SK-N-SH (cell line): Measurements from ENCODE around the gene SMAD2. TPM values are rescaled to one million over a fixed set of nuclear protein-coding genes. Genes with fewer than 3 reads are reported as not detected.

ENCODE experiments used
- CTCF ChIA-PET: fragments of 300-600, 350-600 bp; formaldehyde crosslinking; extraction: SDS; loops from one replicate; lab custom pipeline; 2021; lab: Yijun Ruan, JAX
- POLR2A ChIA-PET: fragments of 350-600 bp; sonication (Branson Sonifier 250); formaldehyde crosslinking; extraction: SDS; loops from one replicate; lab custom pipeline; 2020; ENCODE audit warnings: antibody characterized with exemption, inconsistent platforms; lab: Yijun Ruan, JAX
- DNase-seq: peaks from one replicate; pipeline ENCODE4 v3.0.0; 2012
- H2AFZ ChIP-seq: fragments of 200-600 bp; sonication (generic); 2 replicates; pipeline ENCODE4 v1.8.1; 2016; ENCODE audit warnings: antibody characterized with exemption, mild to moderate bottlenecking, low read depth
- H3F3A ChIP-seq: fragments of 200-600 bp; sonication (generic); replicated peaks from 2 replicates; pipeline ENCODE3; 2016; ENCODE audit warnings: antibody characterized with exemption, mild to moderate bottlenecking; ENCODE audit not compliant: insufficient read depth
- H3K27ac ChIP-seq, 2 experiments: fragments of 200-500 bp in 1 of 2; fragments of 200-600 bp in 1 of 2; sonication (Bioruptor generic) in 1 of 2; sonication (generic), shearing (Covaris generic) in 1 of 2; 2 replicates each; pipeline versions ENCODE4 v1.5.1 to v1.6.1; 2014 to 2016; ENCODE audit warnings: low read depth in 2 of 2, inconsistent platforms in 1 of 2, low read length in 1 of 2, mild to moderate bottlenecking in 1 of 2, mixed read lengths in 1 of 2
- H3K27me3 ChIP-seq: fragments of 200-600 bp; sonication (generic), shearing (Covaris generic); 2 replicates; pipeline ENCODE4 v1.6.1; 2016; ENCODE audit warnings: mixed run types; ENCODE audit not compliant: insufficient read depth
- H3K36me3 ChIP-seq, 2 experiments: fragments of 200-500 bp in 1 of 2; fragments of 200-600 bp in 1 of 2; sonication (Bioruptor generic) in 1 of 2; sonication (generic) in 1 of 2; replicated peaks in 1 of 2; 2 replicates each; pipeline versions ENCODE3 to v1.5.1; 2014 to 2016; ENCODE audit warnings: low read length in 1 of 2, mild to moderate bottlenecking in 1 of 2; ENCODE audit not compliant: insufficient read depth in 2 of 2, control insufficient read depth in 1 of 2
- H3K4me1 ChIP-seq, 2 experiments: fragments of 200-500 bp in 1 of 2; fragments of 200-600 bp in 1 of 2; sonication (Bioruptor generic) in 1 of 2; sonication (generic), shearing (Covaris generic) in 1 of 2; 2 replicates each; pipeline versions ENCODE4 v1.5.1 to v1.6.1; 2014 to 2016; ENCODE audit warnings: low read depth in 1 of 2, low read length in 1 of 2, mixed run types in 1 of 2; ENCODE audit not compliant: insufficient read depth in 2 of 2, control insufficient read depth in 1 of 2
- H3K4me2 ChIP-seq: fragments of 200-600 bp; sonication (generic), shearing (Covaris generic); 2 replicates; pipeline ENCODE4 v1.6.1; 2017; ENCODE audit warnings: mixed run types
- H3K4me3 ChIP-seq, 2 experiments: fragments of 200-500 bp in 1 of 2; fragments of 200-600 bp in 1 of 2; sonication (Bioruptor generic) in 1 of 2; sonication (generic), shearing (Covaris generic) in 1 of 2; 2 replicates each; pipeline versions ENCODE4 v1.5.1 to v1.8.1; 2014 to 2016; ENCODE audit warnings: low read depth in 2 of 2, inconsistent platforms in 1 of 2, low read length in 1 of 2, mild to moderate bottlenecking in 1 of 2, mixed read lengths in 1 of 2, moderate library complexity in 1 of 2
- H3K79me2 ChIP-seq: fragments of 200-600 bp; sonication (generic); 2 replicates; pipeline ENCODE4 v1.8.1; 2017; ENCODE audit warnings: mild to moderate bottlenecking; ENCODE audit not compliant: insufficient read depth
- H3K9ac ChIP-seq: fragments of 200-600 bp; sonication (generic); 2 replicates; pipeline ENCODE4 v1.6.1; 2017; ENCODE audit warnings: mixed run types
- H3K9me2 ChIP-seq: fragments of 200-600 bp; sonication (generic); 2 replicates; pipeline ENCODE4 v1.6.1; 2017; ENCODE audit warnings: mixed run types
- H3K9me3 ChIP-seq: fragments of 200-600 bp; sonication (generic); 2 replicates; pipeline ENCODE4 v1.6.1; 2017; ENCODE audit warnings: mixed run types, mild to moderate bottlenecking, moderate library complexity
- H4K20me1 ChIP-seq: fragments of 200-600 bp; sonication (generic); 2 replicates; pipeline ENCODE4 v1.6.1; 2017; ENCODE audit warnings: mild to moderate bottlenecking, mixed run types; ENCODE audit not compliant: insufficient read depth
- EZH2phosphoT487 ChIP-seq: fragments of 200-600 bp; sonication (generic); IDR thresholded peaks from 2 replicates; pipeline ENCODE4 v1.6.1; 2017; ENCODE audit warnings: low read depth, mixed run types, mild to moderate bottlenecking, antibody characterized with exemption, moderate library complexity, borderline replicate concordance
- FOXJ3 ChIP-seq: sonication (generic); formaldehyde crosslinking; IDR thresholded peaks from 2 replicates; pipeline ENCODE4 v1.5.1; 2020; ENCODE audit warnings: mild to moderate bottlenecking, missing genetic modification reagents
- RCOR1 ChIP-seq: fragments of 150-350 bp; IDR thresholded peaks from 2 replicates; pipeline ENCODE4 v1.6.1; 2017; ENCODE audit warnings: antibody characterized with exemption, low read length
- WGBS: methylation state at CpG from one replicate; pipeline ENCODE4 v1.1.6; 2017; ENCODE audit warnings: low lambda C conversion rate; 5-methylcytosine and 5-hydroxymethylcytosine counted together
- polyA plus RNA-seq, 3 experiments: library from polyadenylated mRNA; depleted of rRNA; stranded (reverse); fragments of >200 nt; gene quantifications; 2 replicates each; pipeline ENCODE4 v1.2.3, GENCODE V29; 2012
- TF ChIP-seq, protein P1 (sequence below): IDR thresholded peaks from 2 replicates; pipeline ENCODE4 v1.4.0; 2012; ENCODE audit warnings: low read depth, borderline replicate concordance
- TF ChIP-seq, protein P2 (sequence below): fragments of 200-600 bp; sonication (generic); IDR thresholded peaks from 2 replicates; pipeline ENCODE4 v1.6.1; 2017; ENCODE audit warnings: antibody characterized with exemption, mild to moderate bottlenecking, moderate library complexity
- TF ChIP-seq, protein P3 (sequence below): IDR thresholded peaks from 2 replicates; pipeline ENCODE4; 2012
- TF ChIP-seq, protein P4 (sequence below): IDR thresholded peaks from 2 replicates; pipeline ENCODE4 v1.6.1; 2012; ENCODE audit warnings: mild to moderate bottlenecking, low read depth, low read length, moderate library complexity
- TF ChIP-seq, protein P5 (sequence below): fragments of 150-350 bp; IDR thresholded peaks from 2 replicates; pipeline ENCODE4 v1.6.1; 2016; ENCODE audit warnings: mild to moderate bottlenecking, low read depth, low read length

The SMAD2 gene
- polyA plus RNA-seq, 1 of the 3 experiments (the other 2 are of a cell fraction): 36.3 TPM

GRCh38 chr18:47898696-47899095 lies 31.8 kb downstream of the SMAD2 start:
- Histone ChIP-seq H3K9me3 (0 out of 2 replicates have a peak, but pooled peaks cover 3% of the 10 kb centered on the region), H3K4me2 (no peak overlapping the region), H3F3A (no peaks in the 10 kb centered on the region), H2AFZ (no peak overlapping the region), H3K27ac (peak overlapping the region in 1 of 2 experiments; percentile 39; a peak in 2 of 4 replicates), H3K9ac (no peak overlapping the region), H3K4me3 (no peak overlapping the region), H3K9me2 (no peaks in the 10 kb centered on the region), H4K20me1 (peaks cover 57% of the 10 kb centered on the region), H3K79me2 (peaks cover 97% of the 10 kb centered on the region)
- CTCF ChIA-PET: interaction anchor here (0.7 to 1.5 kb wide), 4 partner anchors 11 to 254 kb away, joined by 3 to 4 read pairs (median 4); no protein-coding TSS in a partner anchor
- DNase-seq: no peak
- TF ChIP-seq EZH2phosphoT487: no peak
- TF ChIP-seq, protein P1, sequence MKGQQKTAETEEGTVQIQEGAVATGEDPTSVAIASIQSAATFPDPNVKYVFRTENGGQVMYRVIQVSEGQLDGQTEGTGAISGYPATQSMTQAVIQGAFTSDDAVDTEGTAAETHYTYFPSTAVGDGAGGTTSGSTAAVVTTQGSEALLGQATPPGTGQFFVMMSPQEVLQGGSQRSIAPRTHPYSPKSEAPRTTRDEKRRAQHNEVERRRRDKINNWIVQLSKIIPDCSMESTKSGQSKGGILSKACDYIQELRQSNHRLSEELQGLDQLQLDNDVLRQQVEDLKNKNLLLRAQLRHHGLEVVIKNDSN: no peak
- TF ChIP-seq, all 33 proteins: peak for 0
- Histone ChIP-seq H3K36me3 (peaks cover 23 to 24% of the 10 kb centered on the region in 2 experiments), H3K4me1 (peaks cover 4 to 5% of the 10 kb centered on the region in 2 experiments; a peak in 3 of 4 replicates), H3K27me3 (no peaks in the 10 kb centered on the region)
- POLR2A ChIA-PET: no interaction called here
- WGBS: 71% methylated on average over 2 of the region's 2 CpGs

- Histone ChIP-seq H4K20me1 (peaks cover 59% of the 10 kb centered on the region), H3K79me2 (peaks cover 96% of the 10 kb centered on the region), H2AFZ (no peak overlapping the region), H3K9ac (no peak overlapping the region), H3F3A (no peaks in the 10 kb centered on the region)
- WGBS: 89% methylated on average over 3 of the region's 3 CpGs
- TF ChIP-seq, protein P2, sequence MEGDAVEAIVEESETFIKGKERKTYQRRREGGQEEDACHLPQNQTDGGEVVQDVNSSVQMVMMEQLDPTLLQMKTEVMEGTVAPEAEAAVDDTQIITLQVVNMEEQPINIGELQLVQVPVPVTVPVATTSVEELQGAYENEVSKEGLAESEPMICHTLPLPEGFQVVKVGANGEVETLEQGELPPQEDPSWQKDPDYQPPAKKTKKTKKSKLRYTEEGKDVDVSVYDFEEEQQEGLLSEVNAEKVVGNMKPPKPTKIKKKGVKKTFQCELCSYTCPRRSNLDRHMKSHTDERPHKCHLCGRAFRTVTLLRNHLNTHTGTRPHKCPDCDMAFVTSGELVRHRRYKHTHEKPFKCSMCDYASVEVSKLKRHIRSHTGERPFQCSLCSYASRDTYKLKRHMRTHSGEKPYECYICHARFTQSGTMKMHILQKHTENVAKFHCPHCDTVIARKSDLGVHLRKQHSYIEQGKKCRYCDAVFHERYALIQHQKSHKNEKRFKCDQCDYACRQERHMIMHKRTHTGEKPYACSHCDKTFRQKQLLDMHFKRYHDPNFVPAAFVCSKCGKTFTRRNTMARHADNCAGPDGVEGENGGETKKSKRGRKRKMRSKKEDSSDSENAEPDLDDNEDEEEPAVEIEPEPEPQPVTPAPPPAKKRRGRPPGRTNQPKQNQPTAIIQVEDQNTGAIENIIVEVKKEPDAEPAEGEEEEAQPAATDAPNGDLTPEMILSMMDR: no peak
- TF ChIP-seq, protein P3, sequence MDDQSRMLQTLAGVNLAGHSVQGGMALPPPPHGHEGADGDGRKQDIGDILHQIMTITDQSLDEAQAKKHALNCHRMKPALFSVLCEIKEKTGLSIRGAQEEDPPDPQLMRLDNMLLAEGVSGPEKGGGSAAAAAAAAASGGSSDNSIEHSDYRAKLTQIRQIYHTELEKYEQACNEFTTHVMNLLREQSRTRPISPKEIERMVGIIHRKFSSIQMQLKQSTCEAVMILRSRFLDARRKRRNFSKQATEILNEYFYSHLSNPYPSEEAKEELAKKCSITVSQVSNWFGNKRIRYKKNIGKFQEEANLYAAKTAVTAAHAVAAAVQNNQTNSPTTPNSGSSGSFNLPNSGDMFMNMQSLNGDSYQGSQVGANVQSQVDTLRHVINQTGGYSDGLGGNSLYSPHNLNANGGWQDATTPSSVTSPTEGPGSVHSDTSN: no peak
- no peak for TF ChIP-seq RCOR1
- TF ChIP-seq, protein P1: no peak
- no peak for TF ChIP-seq EZH2phosphoT487
- TF ChIP-seq, protein P4, sequence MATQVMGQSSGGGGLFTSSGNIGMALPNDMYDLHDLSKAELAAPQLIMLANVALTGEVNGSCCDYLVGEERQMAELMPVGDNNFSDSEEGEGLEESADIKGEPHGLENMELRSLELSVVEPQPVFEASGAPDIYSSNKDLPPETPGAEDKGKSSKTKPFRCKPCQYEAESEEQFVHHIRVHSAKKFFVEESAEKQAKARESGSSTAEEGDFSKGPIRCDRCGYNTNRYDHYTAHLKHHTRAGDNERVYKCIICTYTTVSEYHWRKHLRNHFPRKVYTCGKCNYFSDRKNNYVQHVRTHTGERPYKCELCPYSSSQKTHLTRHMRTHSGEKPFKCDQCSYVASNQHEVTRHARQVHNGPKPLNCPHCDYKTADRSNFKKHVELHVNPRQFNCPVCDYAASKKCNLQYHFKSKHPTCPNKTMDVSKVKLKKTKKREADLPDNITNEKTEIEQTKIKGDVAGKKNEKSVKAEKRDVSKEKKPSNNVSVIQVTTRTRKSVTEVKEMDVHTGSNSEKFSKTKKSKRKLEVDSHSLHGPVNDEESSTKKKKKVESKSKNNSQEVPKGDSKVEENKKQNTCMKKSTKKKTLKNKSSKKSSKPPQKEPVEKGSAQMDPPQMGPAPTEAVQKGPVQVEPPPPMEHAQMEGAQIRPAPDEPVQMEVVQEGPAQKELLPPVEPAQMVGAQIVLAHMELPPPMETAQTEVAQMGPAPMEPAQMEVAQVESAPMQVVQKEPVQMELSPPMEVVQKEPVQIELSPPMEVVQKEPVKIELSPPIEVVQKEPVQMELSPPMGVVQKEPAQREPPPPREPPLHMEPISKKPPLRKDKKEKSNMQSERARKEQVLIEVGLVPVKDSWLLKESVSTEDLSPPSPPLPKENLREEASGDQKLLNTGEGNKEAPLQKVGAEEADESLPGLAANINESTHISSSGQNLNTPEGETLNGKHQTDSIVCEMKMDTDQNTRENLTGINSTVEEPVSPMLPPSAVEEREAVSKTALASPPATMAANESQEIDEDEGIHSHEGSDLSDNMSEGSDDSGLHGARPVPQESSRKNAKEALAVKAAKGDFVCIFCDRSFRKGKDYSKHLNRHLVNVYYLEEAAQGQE: no peak
- no peak for TF ChIP-seq FOXJ3 (CRISPR knock-in tag)
- TF ChIP-seq, protein P5, sequence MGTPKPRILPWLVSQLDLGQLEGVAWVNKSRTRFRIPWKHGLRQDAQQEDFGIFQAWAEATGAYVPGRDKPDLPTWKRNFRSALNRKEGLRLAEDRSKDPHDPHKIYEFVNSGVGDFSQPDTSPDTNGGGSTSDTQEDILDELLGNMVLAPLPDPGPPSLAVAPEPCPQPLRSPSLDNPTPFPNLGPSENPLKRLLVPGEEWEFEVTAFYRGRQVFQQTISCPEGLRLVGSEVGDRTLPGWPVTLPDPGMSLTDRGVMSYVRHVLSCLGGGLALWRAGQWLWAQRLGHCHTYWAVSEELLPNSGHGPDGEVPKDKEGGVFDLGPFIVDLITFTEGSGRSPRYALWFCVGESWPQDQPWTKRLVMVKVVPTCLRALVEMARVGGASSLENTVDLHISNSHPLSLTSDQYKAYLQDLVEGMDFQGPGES: no peak
- TF ChIP-seq, all 33 proteins: peak for 0
- no peak for DNase-seq
- ChIA-PET POLR2A (no interaction called here), CTCF (interaction anchor here (0.6 kb wide), 1 partner anchor 273 kb away, joined by 3 read pairs; no protein-coding TSS in a partner anchor)
- no peak overlapping the region for H3K4me3 ChIP-seq
- H3K36me3 ChIP-seq: peaks cover 23 to 25% of the 10 kb centered on the region in 2 experiments
- peaks cover 5 to 6% of the 10 kb centered on the region in 2 experiments; a peak in 3 of 4 replicates for H3K4me1 ChIP-seq
- H3K27ac ChIP-seq: no peak overlapping the region
- no peaks in the 10 kb centered on the region for H3K9me2 ChIP-seq
- H3K27me3 ChIP-seq: no peaks in the 10 kb centered on the region
- H3K9me3 ChIP-seq: no peaks in the 10 kb centered on the region
- no peak overlapping the region for H3K4me2 ChIP-seq
Observed at GRCh38 chr18:47898055-47898454, 32.4 kb downstream of the SMAD2 start.
